Heart right ventricle (tissue), 16 donors: ENCODE data around the gene UBQLNL. TPM values are rescaled to one million over a fixed set of nuclear protein-coding genes. Genes with fewer than 3 reads are reported as not detected.

Experiments used
- ATAC-seq, 8 donors: fragments of 200-7000 bp; cut with Tn5 transposase; one replicate each; pipeline ENCODE4 v1.9.1; 2020; ENCODE audit warnings: mild to moderate bottlenecking in 8 of 8, moderate library complexity in 8 of 8, moderate number of reproducible peaks in 1 of 8
- DNase-seq, 2 donors: peaks; one replicate each; pipeline ENCODE4 v3.0.0-alpha.2; 2020
- H3K27ac ChIP-seq, 10 donors: fragments of 200-600 bp; sonication (generic) in 2 of 10; one replicate each; pipeline versions ENCODE4 v1.5.0 to v1.8.0; 2020 to 2022; ENCODE audit warnings: mild to moderate bottlenecking in 3 of 10
- H3K27me3 ChIP-seq, 7 donors: fragments of 200-600 bp; one replicate each; pipeline ENCODE4 v1.8.0; 2021 to 2022; ENCODE audit warnings: mild to moderate bottlenecking in 2 of 7
- H3K36me3 ChIP-seq, 9 donors: fragments of 200-600 bp; sonication (generic) in 1 of 9; one replicate each; pipeline versions ENCODE4 v1.5.0 to v1.8.0; 2020 to 2022; ENCODE audit warnings: mild to moderate bottlenecking in 2 of 9
- H3K4me1 ChIP-seq, 9 donors: fragments of 200-600 bp; sonication (generic) in 1 of 9; one replicate each; pipeline versions ENCODE4 v1.5.0 to v1.8.0; 2020 to 2022; ENCODE audit warnings: mild to moderate bottlenecking in 4 of 9
- H3K4me3 ChIP-seq, 10 donors: fragments of 200-600 bp; sonication (generic) in 2 of 10; one replicate each; pipeline versions ENCODE4 v1.5.0 to v1.8.0; 2020 to 2022; ENCODE audit warnings: mild to moderate bottlenecking in 7 of 10, moderate library complexity in 2 of 10
- H3K9me3 ChIP-seq, 11 donors: fragments of 200-600 bp in 10 of 11; sonication (generic) in 2 of 11; one replicate each; pipeline versions ENCODE4 v1.5.0 to v1.8.0; 2013 to 2022; ENCODE audit warnings: mild to moderate bottlenecking in 2 of 11, control low read depth in 1 of 11, moderate library complexity in 1 of 11
- WGBS, 2 donors: extraction: QIAGEN DNeasy Blood & Tissue Kit; methylation state at CpG; one replicate each; pipeline ENCODE4 v1.1.7; 2013; ENCODE audit warnings: inconsistent platforms in 1 of 2; 5-methylcytosine and 5-hydroxymethylcytosine counted together
- intact Hi-C, 10 donors: fragments of 100-400 bp; cut with DNase I; formaldehyde crosslinking; loops; one replicate each; pipeline versions ENCODE4 v1.11.1 to v1.14.2; 2022
- polyA plus RNA-seq, 2 donors: library from polyadenylated mRNA; stranded (reverse); fragments of 200-250 nt; gene quantifications; one replicate each; pipeline ENCODE4 v1.2.3, GENCODE V29; 2013
- total RNA-seq, 10 donors: library from RNA; stranded (reverse); fragmentation: NEBNext Ultra II Directional in 3 of 10; extraction: Animal tissue kit (Norgen Biotek cat#: 25700) in 3 of 10; gene quantifications; one replicate each; pipeline versions ENCODE4 v1.2.1 to v1.2.4, GENCODE V29; 2021 to 2023
- TF ChIP-seq, protein P1 (sequence below), 9 donors: fragments of 200-600 bp; sonication (generic) in 2 of 9; IDR thresholded peaks; one replicate each; pipeline versions ENCODE4 v1.5.0 to v1.8.0; 2021 to 2022; ENCODE audit warnings: antibody characterized with exemption in 9 of 9, mild to moderate bottlenecking in 5 of 9, moderate library complexity in 1 of 9
- donor health status: Arrhythmogenic right ventricular cardiomyopathy.
- donor health status: ischemic (EF 13 %, LVEDD 7.1; RV severe dilation, severe dysfunction).
- donor health status: healthy with polysubstance abuse.
- donor health status: DM: no; HTN: yes; CAD: no.
- donor health status: DM: no; HTN: no; CAD: no.
- donor health status: ischemic (EF 25% LVEDD 6.9; RV normal size, moderate dysfunction).
- donor health status: ischemic (EF 25% LVEDD 5.7; RV mildly dilated, moderate dysfunction).
- donor health status: healthy.
- donor health status: DM: yes; HTN: yes; CAD: no.
- donor health status: Ischemic cardiomyopathy.
- donor health status: ischemic (EF 35%, LVEDD 5.7; RV mildly dilated, moderate dysfunction).
- donor health status: nonischemic (EF 11% LVEDD 7.7; RV severe dilation, severe dysfunction).
- donor health status: DM: yes; HTN: yes; CAD: no.
- donor health status: PGD.
- donor health status: ischemic (EF 29% LVEDD 5.4; RV normal size, mild dysfunction).
- donor health status: nonischemic (EF 23%, LVEDD 6.1; RV moderate dilation, normal function).

The UBQLNL gene
- total and polyA plus RNA-seq, 12 donors, result 0.10 to 0.80 (median 0.13) TPM; not detected in 5

DNA sequence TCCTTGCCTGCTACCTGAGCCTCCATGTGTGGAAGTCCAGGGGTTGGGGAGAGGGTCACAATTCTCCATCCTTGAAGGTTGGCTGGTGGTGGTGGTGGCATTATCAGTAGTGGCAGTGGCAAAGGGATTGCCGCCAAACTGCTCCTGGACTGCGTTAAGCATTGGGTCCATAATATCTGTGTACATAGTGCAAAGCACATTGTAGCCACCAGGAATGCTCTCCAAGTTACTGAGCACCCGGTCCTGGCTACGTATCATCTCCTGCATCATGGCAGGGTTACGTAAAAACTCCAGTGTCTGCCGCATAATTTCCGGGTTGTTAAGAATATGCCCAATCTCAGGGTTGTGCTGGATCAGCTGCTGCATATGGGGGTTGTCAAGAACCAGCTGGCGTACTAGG is 7.9 kb downstream of the UBQLNL start:
- DNase-seq (no peak), ATAC-seq (no peak)
- Histone ChIP-seq H3K36me3 (no peaks in the 10 kb centered on the region), H3K9me3 (no peaks in the 10 kb centered on the region), H3K27ac (no peak overlapping the region), H3K4me3 (no peak overlapping the region), H3K4me1 (no peaks in the 10 kb centered on the region), H3K27me3 (no peaks in the 10 kb centered on the region)
- intact Hi-C loops, result no loop called here
- WGBS, 2 donors, result 95% methylated on average over 8 of the region's 8 CpGs
- TF ChIP-seq, protein P1, sequence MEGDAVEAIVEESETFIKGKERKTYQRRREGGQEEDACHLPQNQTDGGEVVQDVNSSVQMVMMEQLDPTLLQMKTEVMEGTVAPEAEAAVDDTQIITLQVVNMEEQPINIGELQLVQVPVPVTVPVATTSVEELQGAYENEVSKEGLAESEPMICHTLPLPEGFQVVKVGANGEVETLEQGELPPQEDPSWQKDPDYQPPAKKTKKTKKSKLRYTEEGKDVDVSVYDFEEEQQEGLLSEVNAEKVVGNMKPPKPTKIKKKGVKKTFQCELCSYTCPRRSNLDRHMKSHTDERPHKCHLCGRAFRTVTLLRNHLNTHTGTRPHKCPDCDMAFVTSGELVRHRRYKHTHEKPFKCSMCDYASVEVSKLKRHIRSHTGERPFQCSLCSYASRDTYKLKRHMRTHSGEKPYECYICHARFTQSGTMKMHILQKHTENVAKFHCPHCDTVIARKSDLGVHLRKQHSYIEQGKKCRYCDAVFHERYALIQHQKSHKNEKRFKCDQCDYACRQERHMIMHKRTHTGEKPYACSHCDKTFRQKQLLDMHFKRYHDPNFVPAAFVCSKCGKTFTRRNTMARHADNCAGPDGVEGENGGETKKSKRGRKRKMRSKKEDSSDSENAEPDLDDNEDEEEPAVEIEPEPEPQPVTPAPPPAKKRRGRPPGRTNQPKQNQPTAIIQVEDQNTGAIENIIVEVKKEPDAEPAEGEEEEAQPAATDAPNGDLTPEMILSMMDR (IDR thresholded peaks at IDR 0.05), result no peak

DNA sequence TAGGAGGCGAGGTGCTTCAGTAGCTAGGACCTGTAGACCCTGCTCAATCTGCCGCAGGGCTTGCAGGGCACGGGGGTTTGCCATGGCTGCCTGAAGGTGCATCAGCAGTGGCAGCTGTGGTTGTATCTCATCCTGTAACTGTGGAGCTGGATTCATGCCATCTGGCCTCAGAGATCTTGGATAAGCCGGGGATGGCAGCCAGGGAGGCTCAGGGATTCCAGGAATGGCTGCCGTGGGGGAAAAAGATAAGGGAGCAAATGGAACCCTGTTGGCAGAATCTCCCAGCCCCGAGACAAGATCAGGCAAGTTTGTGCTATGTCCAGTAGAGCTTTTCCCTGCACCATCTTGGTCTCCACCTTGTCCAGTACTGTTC is 8.6 kb downstream of the UBQLNL start:
- Histone ChIP-seq H3K36me3 (no peaks in the 10 kb centered on the region), H3K4me1 (no peaks in the 10 kb centered on the region), H3K9me3 (no peaks in the 10 kb centered on the region), H3K27ac (no peak overlapping the region), H3K4me3 (no peak overlapping the region), H3K27me3 (no peaks in the 10 kb centered on the region)
- no peak for ATAC-seq
- DNase-seq, result no peak
- TF ChIP-seq, protein P1 (IDR thresholded peaks at IDR 0.05), result no peak
- intact Hi-C loops, result no loop called here
- WGBS, 2 donors, result 52 to 55% methylated on average over 6 of the region's 6 CpGs

DNA sequence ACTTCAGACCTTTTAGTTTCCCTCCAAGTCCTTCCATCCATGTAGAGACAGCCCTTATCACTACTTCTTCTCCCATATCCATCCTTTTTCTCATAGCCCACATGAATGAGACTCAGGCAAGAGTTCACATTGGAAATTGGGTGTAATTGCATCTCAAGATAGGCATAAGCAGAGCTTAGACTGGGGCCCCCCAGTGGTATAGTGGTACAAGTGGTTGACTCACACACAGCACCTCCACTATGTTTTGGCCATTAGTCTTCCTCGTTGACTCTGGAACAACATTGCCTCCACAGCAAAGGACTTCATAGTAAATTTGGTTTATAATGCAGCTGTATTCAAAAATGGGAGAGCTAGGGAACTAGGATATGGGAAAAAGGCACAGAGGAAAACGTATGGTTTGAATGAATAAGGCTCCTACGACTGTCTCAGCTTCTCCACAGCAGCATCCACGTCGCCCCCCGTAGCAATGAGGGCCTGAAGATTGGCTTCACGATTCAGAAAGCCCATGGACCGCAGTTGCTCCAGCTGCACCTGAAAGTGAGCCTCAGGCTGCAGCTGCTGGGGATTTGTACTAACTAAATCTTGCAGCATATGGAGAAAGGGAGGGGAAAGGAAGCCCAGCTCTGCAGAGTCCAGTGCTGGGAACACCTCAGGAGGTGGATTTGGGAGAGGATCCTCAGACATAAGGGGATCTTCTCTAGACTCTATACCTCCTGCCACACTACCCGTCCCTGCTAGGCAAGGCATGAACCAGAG is 9.1 kb downstream of the UBQLNL start:
- WGBS, 2 donors, result 84 to 91% methylated on average over 9 of the region's 9 CpGs
- H3K27me3 ChIP-seq, result no peaks in the 10 kb centered on the region
- ATAC-seq, result no peak
- TF ChIP-seq, protein P1 (IDR thresholded peaks at IDR 0.05), result no peak
- no peaks in the 10 kb centered on the region for H3K9me3 ChIP-seq
- H3K36me3 ChIP-seq, result no peaks in the 10 kb centered on the region
- no peak overlapping the region for H3K27ac ChIP-seq
- intact Hi-C loops, result no loop called here
- no peak overlapping the region for H3K4me3 ChIP-seq
- no peaks in the 10 kb centered on the region for H3K4me1 ChIP-seq
- DNase-seq, result no peak

DNA sequence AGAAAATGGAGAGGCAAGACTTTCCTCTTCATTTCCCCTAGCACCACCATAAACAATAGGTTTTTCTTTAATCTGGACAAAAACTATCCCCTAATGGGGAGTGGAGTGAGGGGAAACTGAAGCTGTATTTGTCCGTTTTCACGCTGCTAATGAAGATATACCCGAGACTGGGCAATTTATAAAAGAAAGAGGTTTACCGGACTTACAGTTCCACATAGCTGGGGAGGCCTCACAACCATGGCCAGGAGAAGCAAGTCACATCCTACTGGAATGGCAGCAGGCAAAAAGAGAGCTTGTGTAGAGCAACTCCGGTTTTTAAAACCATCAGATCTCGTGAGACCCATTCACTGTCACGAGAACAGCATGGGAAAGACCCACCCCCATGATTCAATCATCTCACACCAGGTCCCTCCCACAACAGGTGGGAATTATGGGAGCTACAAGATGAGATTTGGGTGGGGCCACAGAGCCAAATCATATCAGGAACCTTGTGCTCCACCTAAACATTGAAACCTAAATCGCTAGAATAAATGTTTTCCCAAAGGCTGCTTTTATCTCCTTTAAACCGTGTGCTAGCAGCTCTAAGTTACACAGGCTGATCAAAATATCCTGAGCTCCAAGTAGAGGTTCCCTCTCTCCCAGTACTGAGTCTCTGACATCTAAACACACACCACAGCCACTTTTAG is 11.0 kb downstream of the UBQLNL start:
- TF ChIP-seq, protein P1 (IDR thresholded peaks at IDR 0.05), result no peak
- Histone ChIP-seq H3K4me3 (no peak overlapping the region), H3K36me3 (no peaks in the 10 kb centered on the region), H3K27me3 (no peaks in the 10 kb centered on the region), H3K9me3 (no peaks in the 10 kb centered on the region), H3K4me1 (no peaks in the 10 kb centered on the region), H3K27ac (no peak overlapping the region)
- WGBS, 2 donors, result 83 to 89% methylated on average over 9 of the region's 9 CpGs
- no peak for DNase-seq
- ATAC-seq, result no peak
- intact Hi-C loops, result no loop called here
